ENCODE measurements around the gene ZNF80. TPM values are rescaled to one million over a fixed set of nuclear protein-coding genes. Genes with fewer than 3 reads are reported as not detected.

ZNF80 gene
- total RNA-seq, 2 experiments from 2014 or later, result 1.8 to 2.3 TPM

DNA sequence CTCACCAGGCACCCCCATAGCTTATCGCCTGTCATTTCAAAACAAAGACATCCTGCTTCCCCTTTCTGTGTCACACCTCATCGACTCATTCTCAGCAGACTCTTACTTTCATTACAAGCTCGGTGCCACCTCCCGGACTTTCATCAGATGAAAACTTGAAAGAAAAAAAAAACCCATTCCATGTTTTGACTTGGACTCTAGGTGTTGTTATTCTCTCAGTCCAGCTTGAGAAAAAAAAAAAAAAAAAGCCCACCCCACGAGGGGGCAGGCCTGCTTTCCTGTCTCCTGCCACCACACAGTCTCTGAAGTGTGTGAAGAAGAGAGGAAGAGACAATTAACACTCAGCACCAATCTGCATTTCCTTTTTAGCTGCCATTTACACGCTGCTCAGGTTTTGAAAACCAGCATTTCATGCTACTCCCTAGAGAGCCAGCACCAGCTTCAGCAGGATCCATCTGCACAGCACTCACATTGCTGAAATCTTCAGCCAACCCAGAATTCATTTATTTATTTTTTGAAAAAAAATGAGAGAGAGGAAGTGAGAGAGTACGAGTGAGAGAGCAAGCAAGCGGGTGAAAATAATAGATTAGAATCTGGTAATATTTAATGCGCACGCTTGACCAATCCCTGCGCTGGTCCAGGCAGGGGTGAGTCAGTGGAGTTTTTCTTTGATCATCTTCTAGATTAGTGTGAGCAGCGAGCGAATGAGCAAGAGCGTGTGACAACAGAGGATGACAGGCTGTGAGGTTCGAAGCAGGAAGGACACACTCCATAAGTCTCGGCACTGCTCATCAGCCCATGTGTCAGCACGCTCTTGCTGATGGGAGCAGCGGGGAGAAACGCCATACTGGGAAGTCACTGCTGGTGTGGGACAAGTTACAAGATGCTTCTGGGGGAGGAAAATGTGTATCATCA, 23.5 kb downstream of the ZNF80 start:
- intact Hi-C loops (cut with micrococcal nuclease), result loop anchor here (5.0 kb wide), 2 partner anchors 62 to 203 kb away; no protein-coding TSS in a partner anchor
- no peaks in the 10 kb centered on the region for H3K27me3 Mint-ChIP-seq
- ChIA-PET POLR2A (interaction anchor here (0.6 to 7.9 kb wide), 24 partner anchors 9 to 469 kb away, joined by 3 to 159 read pairs (median 4); partner anchors contain the start of genes TIGIT and ZNF80), CTCF (interaction anchor here (0.5 to 3.1 kb wide), 20 partner anchors 9 to 209 kb away, joined by 3 to 26 read pairs (median 4); partner anchors contain the start of genes DRD3 and TIGIT)
- DNase-seq, result peak; percentile 88
- TF ChIP-seq, protein P1, sequence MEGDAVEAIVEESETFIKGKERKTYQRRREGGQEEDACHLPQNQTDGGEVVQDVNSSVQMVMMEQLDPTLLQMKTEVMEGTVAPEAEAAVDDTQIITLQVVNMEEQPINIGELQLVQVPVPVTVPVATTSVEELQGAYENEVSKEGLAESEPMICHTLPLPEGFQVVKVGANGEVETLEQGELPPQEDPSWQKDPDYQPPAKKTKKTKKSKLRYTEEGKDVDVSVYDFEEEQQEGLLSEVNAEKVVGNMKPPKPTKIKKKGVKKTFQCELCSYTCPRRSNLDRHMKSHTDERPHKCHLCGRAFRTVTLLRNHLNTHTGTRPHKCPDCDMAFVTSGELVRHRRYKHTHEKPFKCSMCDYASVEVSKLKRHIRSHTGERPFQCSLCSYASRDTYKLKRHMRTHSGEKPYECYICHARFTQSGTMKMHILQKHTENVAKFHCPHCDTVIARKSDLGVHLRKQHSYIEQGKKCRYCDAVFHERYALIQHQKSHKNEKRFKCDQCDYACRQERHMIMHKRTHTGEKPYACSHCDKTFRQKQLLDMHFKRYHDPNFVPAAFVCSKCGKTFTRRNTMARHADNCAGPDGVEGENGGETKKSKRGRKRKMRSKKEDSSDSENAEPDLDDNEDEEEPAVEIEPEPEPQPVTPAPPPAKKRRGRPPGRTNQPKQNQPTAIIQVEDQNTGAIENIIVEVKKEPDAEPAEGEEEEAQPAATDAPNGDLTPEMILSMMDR (IDR thresholded peaks at IDR 0.05), result no peak
- peak; percentile 68 for ATAC-seq
- peaks cover 3% of the 10 kb centered on the region for H3K36me3 Mint-ChIP-seq (ENCODE audit: low read depth)
- no peak overlapping the region for H3K27ac Mint-ChIP-seq
- peaks cover 21% of the 10 kb centered on the region for H3K4me1 Mint-ChIP-seq (ENCODE audit: low read depth)
- peaks cover 9% of the 10 kb centered on the region for H3K9me3 Mint-ChIP-seq
- no peak overlapping the region for H3K4me3 Mint-ChIP-seq

DNA sequence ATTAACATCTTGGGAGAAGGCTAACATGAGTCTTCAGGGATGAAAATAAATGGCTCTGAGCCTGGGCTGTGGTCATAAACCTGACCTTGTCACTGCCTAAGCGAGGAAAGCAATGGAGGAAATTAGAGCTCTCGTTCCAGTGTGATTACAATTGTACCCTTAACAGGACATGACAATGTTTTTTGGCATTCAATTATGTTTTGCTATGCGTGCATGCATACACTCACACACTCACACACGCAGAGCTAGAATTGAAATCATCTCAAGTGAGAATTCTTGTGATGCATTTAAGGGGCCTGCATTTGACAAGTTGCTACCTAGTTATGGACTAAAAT, 24.1 kb downstream of the ZNF80 start:
- DNase-seq (no peak), ATAC-seq (no peak)
- TF ChIP-seq, protein P1 (IDR thresholded peaks at IDR 0.05), result no peak
- Mint-ChIP-seq H3K4me3 (no peak overlapping the region), H3K27me3 (no peaks in the 10 kb centered on the region), H3K4me1 (ENCODE audit: low read depth) (peaks cover 19% of the 10 kb centered on the region), H3K27ac (no peak overlapping the region), H3K9me3 (peaks cover 9% of the 10 kb centered on the region), H3K36me3 (ENCODE audit: low read depth) (peaks cover 3% of the 10 kb centered on the region)
- intact Hi-C loops (cut with micrococcal nuclease), result loop anchor here (5.0 kb wide), 2 partner anchors 61 to 204 kb away; no protein-coding TSS in a partner anchor
- ChIA-PET CTCF (interaction anchor here (0.5 to 3.1 kb wide), 19 partner anchors 9 to 209 kb away, joined by 3 to 26 read pairs (median 4); partner anchors contain the start of genes DRD3 and TIGIT), POLR2A (interaction anchor here (0.7 to 7.9 kb wide), 12 partner anchors 12 to 156 kb away, joined by 3 to 159 read pairs (median 4); partner anchors contain the start of gene TIGIT)

DNA sequence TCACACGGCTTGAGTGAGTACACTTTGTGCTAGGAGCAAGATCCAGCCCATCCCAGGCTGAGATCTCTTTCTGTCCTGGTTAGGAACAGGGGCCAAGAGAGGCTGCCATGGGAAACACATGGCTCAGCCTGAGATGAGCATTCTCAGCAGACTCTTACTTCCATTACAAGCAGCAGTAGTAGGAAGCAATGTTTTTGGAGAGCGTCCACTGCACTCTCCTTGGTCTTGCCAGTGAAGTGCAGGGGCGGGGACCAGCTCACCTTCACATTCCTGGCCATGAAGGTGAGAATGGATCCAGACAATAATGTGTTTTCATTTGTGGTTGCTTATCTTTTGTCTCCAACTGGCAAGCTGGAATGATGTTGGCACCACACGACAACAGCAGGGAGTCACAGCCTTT, 24.7 kb downstream of the ZNF80 start:
- CTCF ChIA-PET, result interaction anchor here (1.0 to 3.1 kb wide), 8 partner anchors 10 to 82 kb away, joined by 4 to 26 read pairs (median 8); partner anchors contain the start of genes DRD3 and TIGIT

DNA sequence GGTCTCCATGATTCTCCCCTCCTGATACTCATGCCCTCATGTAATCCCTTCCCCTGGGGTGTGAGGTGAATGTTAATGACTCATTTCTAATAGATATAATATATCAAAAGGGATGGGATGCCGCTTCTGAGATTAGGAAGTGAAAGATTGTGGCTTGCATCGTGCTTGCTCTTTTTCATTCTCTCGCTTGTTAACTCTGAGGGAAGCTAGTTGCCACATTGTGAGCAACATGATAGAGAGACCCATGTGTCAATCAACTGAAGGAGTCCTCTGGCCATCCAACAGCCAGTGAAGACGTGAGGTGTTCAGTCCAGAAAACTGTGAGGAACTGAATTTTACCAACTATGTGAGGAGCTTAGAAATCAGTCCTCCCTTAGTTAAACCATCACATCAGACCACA, 29.6 kb downstream of the ZNF80 start:
- Mint-ChIP-seq H3K36me3 (ENCODE audit: low read depth) (peaks cover 3% of the 10 kb centered on the region), H3K27me3 (no peaks in the 10 kb centered on the region), H3K4me3 (no peak overlapping the region), H3K27ac (no peak overlapping the region), H3K9me3 (peaks cover 5% of the 10 kb centered on the region), H3K4me1 (ENCODE audit: low read depth) (peaks cover 27% of the 10 kb centered on the region)
- DNase-seq (no peak), ATAC-seq (peak; percentile 58)
- TF ChIP-seq, protein P1 (IDR thresholded peaks at IDR 0.05), result no peak
- intact Hi-C loops (cut with micrococcal nuclease), result no loop called here
- ChIA-PET POLR2A (no interaction called here), CTCF (interaction anchor here (0.7 to 2.5 kb wide), 2 partner anchors 52 to 83 kb away, joined by 3 to 7 read pairs; no protein-coding TSS in a partner anchor)

More for the DNA sequence above, 24.7 kb downstream of the ZNF80 start:
- Mint-ChIP-seq H3K27me3 (no peaks in the 10 kb centered on the region), H3K9me3 (peaks cover 9% of the 10 kb centered on the region), H3K27ac (no peak overlapping the region), H3K4me3 (no peak overlapping the region), H3K4me1 (ENCODE audit: low read depth) (peaks cover 22% of the 10 kb centered on the region), H3K36me3 (ENCODE audit: low read depth) (peaks cover 3% of the 10 kb centered on the region)
- no peak for ATAC-seq
- intact Hi-C loops (cut with micrococcal nuclease), result loop anchor here (5.0 kb wide), 2 partner anchors 60 to 205 kb away; no protein-coding TSS in a partner anchor
- DNase-seq, result no peak
- POLR2A ChIA-PET, result interaction anchor here (0.9 to 7.9 kb wide), 7 partner anchors 13 to 155 kb away, joined by 3 to 159 read pairs (median 8); partner anchors contain the start of gene TIGIT
- TF ChIP-seq, protein P1 (IDR thresholded peaks at IDR 0.05), result no peak

Measured in activated CD8-positive, alpha-beta T cell treated with anti-CD3 and anti-CD28 coated beads for 36 hours (primary cell).